Body of pancreas (tissue), 4 donors: Measurements from ENCODE around the gene COX19. TPM values are rescaled to one million over a fixed set of nuclear protein-coding genes. Genes with fewer than 3 reads are reported as not detected.

ENCODE experiments used
- ATAC-seq: fragments of 150-250 bp; one replicate; pipeline ENCODE4 v1.9.1; 2016
- DNase-seq, 4 donors: peaks; one replicate each; pipeline ENCODE4 v3.0.0-alpha.2; 2019
- H3K27ac ChIP-seq, 4 donors: fragments of 200-600 bp; sonication (generic); 1 replicate in 3 of 4; 2 replicates in 1 of 4; pipeline versions ENCODE4 v1.5.1 to v1.6.1; 2016 to 2019; ENCODE audit warnings: mild to moderate bottlenecking in 1 of 4, mixed read lengths in 1 of 4, moderate library complexity in 1 of 4
- H3K27me3 ChIP-seq, 2 donors: fragments of 200-600 bp; sonication (generic); one replicate each; pipeline ENCODE4 v1.6.0; 2016; ENCODE audit warnings: mild to moderate bottlenecking in 1 of 2
- H3K36me3 ChIP-seq, 2 donors: fragments of 200-600 bp; sonication (generic); replicated peaks in 1 of 2; 2 replicates each; pipeline ENCODE4 v1.5.1; 2016; ENCODE audit warnings: low read depth in 2 of 2; ENCODE audit not compliant: insufficient read depth in 1 of 2
- H3K4me1 ChIP-seq: fragments of 200-600 bp; sonication (generic); one replicate; pipeline ENCODE4 v1.6.0; 2016
- H3K4me3 ChIP-seq, 2 donors: fragments of 200-600 bp; sonication (generic); 1 replicate in 1 of 2; 2 replicates in 1 of 2; pipeline ENCODE4 v1.5.1; 2016 to 2019
- H3K9me3 ChIP-seq, 3 donors: fragments of 200-600 bp; sonication (generic); 1 replicate in 2 of 3; 2 replicates in 1 of 3; pipeline ENCODE4 v1.5.1; 2016
- POLR2A ChIP-seq, 3 donors: fragments of 450-650 bp; IDR thresholded peaks; one replicate each; pipeline ENCODE4 v1.6.1; 2016; ENCODE audit warnings: antibody characterized with exemption in 3 of 3, mild to moderate bottlenecking in 2 of 3
- WGBS, 2 donors: methylation state at CpG; one replicate each; pipeline ENCODE4 v1.1.5; 2017; 5-methylcytosine and 5-hydroxymethylcytosine counted together
- intact Hi-C: fragments of 100-400 bp; cut with DNase I; formaldehyde crosslinking; loops from one replicate; pipeline ENCODE4 v1.15.1; 2023
- total RNA-seq, 2 donors: library from RNA; depleted of rRNA; stranded (reverse); fragments of >200 nt; gene quantifications; one replicate each; pipeline ENCODE4 v1.1.0, GENCODE V29; 2016
- TF ChIP-seq, protein P1 (sequence below), 7 experiments: fragments of 450-650 bp in 4 of 7; fragments of 200-600 bp in 3 of 7; sonication (generic) in 3 of 7; IDR thresholded peaks; one replicate each; pipeline ENCODE4 v1.5.1; 2016 to 2019; ENCODE audit warnings: antibody characterized with exemption in 7 of 7

COX19 gene
- total RNA-seq, 2 donors from 2014 or later, result 9.6 to 25.1 TPM

GRCh38 chr7:1015196-1016121 lies 40.1 kb upstream of the COX19 start:
- TF ChIP-seq, protein P1, sequence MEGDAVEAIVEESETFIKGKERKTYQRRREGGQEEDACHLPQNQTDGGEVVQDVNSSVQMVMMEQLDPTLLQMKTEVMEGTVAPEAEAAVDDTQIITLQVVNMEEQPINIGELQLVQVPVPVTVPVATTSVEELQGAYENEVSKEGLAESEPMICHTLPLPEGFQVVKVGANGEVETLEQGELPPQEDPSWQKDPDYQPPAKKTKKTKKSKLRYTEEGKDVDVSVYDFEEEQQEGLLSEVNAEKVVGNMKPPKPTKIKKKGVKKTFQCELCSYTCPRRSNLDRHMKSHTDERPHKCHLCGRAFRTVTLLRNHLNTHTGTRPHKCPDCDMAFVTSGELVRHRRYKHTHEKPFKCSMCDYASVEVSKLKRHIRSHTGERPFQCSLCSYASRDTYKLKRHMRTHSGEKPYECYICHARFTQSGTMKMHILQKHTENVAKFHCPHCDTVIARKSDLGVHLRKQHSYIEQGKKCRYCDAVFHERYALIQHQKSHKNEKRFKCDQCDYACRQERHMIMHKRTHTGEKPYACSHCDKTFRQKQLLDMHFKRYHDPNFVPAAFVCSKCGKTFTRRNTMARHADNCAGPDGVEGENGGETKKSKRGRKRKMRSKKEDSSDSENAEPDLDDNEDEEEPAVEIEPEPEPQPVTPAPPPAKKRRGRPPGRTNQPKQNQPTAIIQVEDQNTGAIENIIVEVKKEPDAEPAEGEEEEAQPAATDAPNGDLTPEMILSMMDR (IDR thresholded peaks at IDR 0.05), result no peak
- TF ChIP-seq POLR2A (IDR thresholded peaks at IDR 0.05), result no peak
- no peaks in the 10 kb centered on the region for H3K9me3 ChIP-seq
- ATAC-seq (no peak), DNase-seq (no peak)
- WGBS, 2 donors, result 66 to 73% methylated on average over 8 to 27 of the region's 28 CpGs
- no peak overlapping the region for H3K4me3 ChIP-seq
- no peaks in the 10 kb centered on the region for H3K36me3 ChIP-seq
- intact Hi-C loops, result no loop called here
- H3K27ac ChIP-seq, result no peak overlapping the region
- no peaks in the 10 kb centered on the region for H3K27me3 ChIP-seq
- no peaks in the 10 kb centered on the region for H3K4me1 ChIP-seq

GRCh38 chr7:1014681-1015080 lies 39.3 kb upstream of the COX19 start:
- Histone ChIP-seq H3K4me1 (no peaks in the 10 kb centered on the region), H3K27me3 (no peaks in the 10 kb centered on the region), H3K27ac (no peak overlapping the region), H3K36me3 (no peaks in the 10 kb centered on the region), H3K4me3 (no peak overlapping the region), H3K9me3 (no peaks in the 10 kb centered on the region)
- WGBS, 2 donors, result 90 to 92% methylated on average over 2 to 17 of the region's 20 CpGs
- intact Hi-C loops, result no loop called here
- no peak for DNase-seq
- TF ChIP-seq, protein P1 (IDR thresholded peaks at IDR 0.05), result no peak
- no peak for TF ChIP-seq POLR2A (IDR thresholded peaks at IDR 0.05)
- ATAC-seq, result no peak

DNA sequence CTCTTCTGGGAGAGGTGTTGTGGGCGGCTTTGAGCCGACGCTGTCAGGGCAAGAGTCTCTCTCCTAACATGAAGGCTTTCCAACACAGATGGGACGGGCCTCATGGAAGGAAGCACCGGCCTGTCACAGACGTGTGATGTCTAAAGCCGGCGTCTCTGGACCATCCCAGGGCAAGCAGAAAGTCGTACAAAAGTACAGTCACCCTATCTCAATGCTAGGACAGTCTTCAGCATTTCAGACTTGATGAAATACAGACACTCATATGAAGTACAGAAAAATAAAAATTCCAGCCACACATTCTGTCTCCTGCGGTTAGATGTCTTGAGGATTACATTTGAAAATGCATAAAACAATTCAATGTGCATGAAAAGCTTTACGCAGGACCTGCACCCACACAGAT lies 38.2 kb upstream of the COX19 start:
- no peaks in the 10 kb centered on the region for H3K36me3 ChIP-seq
- no peaks in the 10 kb centered on the region for H3K9me3 ChIP-seq
- H3K4me1 ChIP-seq, result no peaks in the 10 kb centered on the region
- 76 to 80% methylated on average over 11 of the region's 11 CpGs for WGBS, 2 donors
- intact Hi-C loops, result no loop called here
- ATAC-seq, result no peak
- no peak overlapping the region for H3K27ac ChIP-seq
- no peaks in the 10 kb centered on the region for H3K27me3 ChIP-seq
- TF ChIP-seq POLR2A (IDR thresholded peaks at IDR 0.05), result no peak
- TF ChIP-seq, protein P1 (IDR thresholded peaks at IDR 0.05), result no peak
- no peak overlapping the region for H3K4me3 ChIP-seq
- no peak for DNase-seq

GRCh38 chr7:1012716-1013095 lies 37.4 kb upstream of the COX19 start:
- no peaks in the 10 kb centered on the region for H3K9me3 ChIP-seq
- H3K27me3 ChIP-seq, result no peaks in the 10 kb centered on the region
- no peaks in the 10 kb centered on the region for H3K36me3 ChIP-seq
- DNase-seq, result no peak
- no peak for TF ChIP-seq POLR2A (IDR thresholded peaks at IDR 0.05)
- TF ChIP-seq, protein P1 (IDR thresholded peaks at IDR 0.05), result no peak
- intact Hi-C loops, result no loop called here
- 85 to 87% methylated on average over 23 to 26 of the region's 30 CpGs for WGBS, 2 donors
- H3K4me1 ChIP-seq, result no peaks in the 10 kb centered on the region
- H3K4me3 ChIP-seq, result no peak overlapping the region
- H3K27ac ChIP-seq, result no peak overlapping the region
- no peak for ATAC-seq
